Measurements from ENCODE around the gene TADA2B.

- TF ChIP-seq CTCF (IDR thresholded peaks at IDR 0.05) (no peak), EP300 (IDR thresholded peaks at IDR 0.05) (no peak)
Measured at GRCh38 chr4:7001271-7001670, 41.9 kb upstream of the TADA2B start.

All from upper lobe of left lung (tissue), 4 donors.